GM21529 (cell line): ENCODE data around the gene AGTPBP1.
"Not testable (repeated sequence)": the region's sequence is repeated elsewhere in the genome, so short reads cannot be mapped to it uniquely, and the experiment has no call there.

ENCODE experiments used
- ATAC-seq: cut with Tn5 transposase; IDR thresholded peaks from one replicate; pipeline ENCODE4 v1.9.1; 2021; ENCODE audit not compliant: unreplicated experiment

The AGTPBP1 gene, protein sequence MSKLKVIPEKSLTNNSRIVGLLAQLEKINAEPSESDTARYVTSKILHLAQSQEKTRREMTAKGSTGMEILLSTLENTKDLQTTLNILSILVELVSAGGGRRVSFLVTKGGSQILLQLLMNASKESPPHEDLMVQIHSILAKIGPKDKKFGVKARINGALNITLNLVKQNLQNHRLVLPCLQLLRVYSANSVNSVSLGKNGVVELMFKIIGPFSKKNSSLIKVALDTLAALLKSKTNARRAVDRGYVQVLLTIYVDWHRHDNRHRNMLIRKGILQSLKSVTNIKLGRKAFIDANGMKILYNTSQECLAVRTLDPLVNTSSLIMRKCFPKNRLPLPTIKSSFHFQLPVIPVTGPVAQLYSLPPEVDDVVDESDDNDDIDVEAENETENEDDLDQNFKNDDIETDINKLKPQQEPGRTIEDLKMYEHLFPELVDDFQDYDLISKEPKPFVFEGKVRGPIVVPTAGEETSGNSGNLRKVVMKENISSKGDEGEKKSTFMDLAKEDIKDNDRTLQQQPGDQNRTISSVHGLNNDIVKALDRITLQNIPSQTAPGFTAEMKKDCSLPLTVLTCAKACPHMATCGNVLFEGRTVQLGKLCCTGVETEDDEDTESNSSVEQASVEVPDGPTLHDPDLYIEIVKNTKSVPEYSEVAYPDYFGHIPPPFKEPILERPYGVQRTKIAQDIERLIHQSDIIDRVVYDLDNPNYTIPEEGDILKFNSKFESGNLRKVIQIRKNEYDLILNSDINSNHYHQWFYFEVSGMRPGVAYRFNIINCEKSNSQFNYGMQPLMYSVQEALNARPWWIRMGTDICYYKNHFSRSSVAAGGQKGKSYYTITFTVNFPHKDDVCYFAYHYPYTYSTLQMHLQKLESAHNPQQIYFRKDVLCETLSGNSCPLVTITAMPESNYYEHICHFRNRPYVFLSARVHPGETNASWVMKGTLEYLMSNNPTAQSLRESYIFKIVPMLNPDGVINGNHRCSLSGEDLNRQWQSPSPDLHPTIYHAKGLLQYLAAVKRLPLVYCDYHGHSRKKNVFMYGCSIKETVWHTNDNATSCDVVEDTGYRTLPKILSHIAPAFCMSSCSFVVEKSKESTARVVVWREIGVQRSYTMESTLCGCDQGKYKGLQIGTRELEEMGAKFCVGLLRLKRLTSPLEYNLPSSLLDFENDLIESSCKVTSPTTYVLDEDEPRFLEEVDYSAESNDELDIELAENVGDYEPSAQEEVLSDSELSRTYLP

DNA sequence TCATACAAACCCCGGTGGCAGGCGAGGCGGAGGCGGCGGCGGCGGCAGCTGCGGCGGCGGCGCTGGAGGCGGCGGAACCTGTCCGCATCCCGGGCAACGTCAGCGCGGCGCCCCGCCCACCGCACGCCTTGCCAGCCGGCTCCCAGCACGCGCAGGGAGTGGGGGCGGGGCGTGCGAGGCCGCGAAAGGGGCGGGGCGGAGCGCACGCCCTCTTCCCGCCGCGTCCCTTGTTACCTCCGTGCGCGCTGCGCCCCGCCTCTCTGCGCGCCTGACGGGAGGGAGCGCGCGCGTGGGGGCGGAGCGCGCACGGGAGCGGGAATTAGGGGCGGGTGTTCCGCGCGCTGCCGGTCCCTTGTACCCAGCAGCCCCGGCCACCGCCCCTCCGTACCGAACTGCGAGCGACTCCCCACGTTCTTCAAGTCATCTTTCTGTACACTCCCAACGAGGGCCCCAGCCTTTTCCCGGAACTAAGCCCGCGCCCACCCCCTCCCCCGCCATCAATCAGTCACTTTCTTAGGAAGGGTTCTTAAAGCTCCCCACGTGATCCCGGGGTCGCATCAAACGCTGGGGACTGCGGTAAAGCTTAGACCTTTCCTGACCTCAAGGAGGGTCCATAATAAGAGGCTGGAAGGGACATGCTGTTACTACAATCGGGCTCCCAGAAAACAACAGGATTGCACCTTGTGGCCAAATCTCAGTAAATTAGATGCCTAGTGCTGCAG, at the start of gene AGTPBP1:
AGTPBP1 (minus strand) TSS at position 80 of the 722 bp plus-strand sequence. CDS start 29,421 bp downstream, outside the sequence.
- peak; percentile 75 for ATAC-seq

DNA sequence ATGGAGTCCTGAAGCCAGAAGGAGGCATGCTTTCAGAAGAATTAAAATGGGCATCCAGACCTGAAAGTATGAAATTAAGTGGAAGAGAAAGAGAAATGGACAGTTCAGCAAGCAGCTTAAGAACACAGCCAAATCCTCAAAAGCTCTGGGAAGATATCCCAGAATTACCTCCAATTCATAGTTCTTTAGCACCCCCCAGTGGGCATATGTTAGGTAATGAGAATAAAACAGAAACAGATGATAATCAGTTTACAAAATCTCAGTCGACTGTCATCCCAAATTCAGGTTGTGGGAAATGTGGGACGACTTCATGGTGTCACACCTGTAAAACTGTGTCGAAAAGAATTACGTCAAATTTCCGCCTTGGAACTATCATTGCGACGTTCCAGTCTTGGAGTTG, 44.4 kb upstream of the AGTPBP1 start:
- ATAC-seq, result not testable (repeated sequence)

DNA sequence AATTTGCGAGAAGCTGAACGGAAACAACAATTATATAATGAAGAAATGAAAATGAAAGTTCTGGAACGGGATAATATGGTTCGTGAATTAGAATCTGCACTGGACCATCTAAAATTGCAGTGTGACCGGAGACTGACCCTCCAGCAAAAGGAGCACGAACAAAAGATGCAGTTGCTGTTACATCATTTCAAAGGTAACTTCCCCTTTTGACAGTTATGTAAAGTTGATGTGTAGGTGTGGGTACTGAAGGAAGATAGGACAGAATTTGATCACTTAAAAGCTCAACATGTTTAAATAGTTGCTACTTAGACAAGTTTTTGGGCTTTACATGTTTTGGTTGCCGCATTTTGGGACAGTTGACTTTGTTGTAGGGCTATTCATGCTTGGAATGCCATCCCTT, 32.1 kb upstream of the AGTPBP1 start:
- not testable (repeated sequence) for ATAC-seq

DNA sequence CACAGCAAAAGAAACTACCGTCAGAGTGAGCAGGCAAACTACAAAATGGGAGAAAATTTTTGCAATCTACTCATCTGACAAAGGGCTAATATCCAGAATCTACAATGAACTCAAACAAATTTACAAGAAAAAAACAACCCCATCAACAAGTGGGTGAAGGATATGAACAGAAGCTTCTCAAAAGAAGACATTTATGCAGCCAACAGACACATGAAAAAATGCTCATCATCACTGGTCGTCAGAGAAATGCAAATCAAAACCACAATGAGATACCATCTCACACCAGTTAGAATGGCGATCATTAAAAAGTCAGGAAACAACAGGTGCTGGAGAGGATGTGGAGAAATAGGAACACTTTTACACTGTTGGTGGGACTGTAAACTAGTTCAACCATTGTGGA, 20.0 kb upstream of the AGTPBP1 start:
- ATAC-seq, result not testable (repeated sequence)

DNA sequence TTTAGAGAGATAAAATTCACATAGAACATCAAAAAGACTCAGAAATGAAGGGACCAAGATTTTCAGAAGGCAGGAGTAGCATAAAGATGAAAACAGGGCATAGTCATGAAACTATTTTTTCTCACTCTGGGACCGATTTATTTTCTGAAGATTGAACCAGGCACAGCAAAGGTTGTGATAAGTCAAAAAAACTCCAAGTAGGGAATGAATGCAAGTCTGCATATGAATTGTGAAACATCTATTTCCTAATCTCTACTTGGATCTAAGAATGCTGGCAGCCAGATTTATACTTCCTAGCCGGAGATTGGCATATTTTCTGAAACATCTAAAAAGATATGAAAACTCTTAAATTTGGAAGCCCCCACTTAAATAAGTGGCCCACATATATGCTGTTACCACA, 16.0 kb upstream of the AGTPBP1 start:
- not testable (repeated sequence) for ATAC-seq

DNA sequence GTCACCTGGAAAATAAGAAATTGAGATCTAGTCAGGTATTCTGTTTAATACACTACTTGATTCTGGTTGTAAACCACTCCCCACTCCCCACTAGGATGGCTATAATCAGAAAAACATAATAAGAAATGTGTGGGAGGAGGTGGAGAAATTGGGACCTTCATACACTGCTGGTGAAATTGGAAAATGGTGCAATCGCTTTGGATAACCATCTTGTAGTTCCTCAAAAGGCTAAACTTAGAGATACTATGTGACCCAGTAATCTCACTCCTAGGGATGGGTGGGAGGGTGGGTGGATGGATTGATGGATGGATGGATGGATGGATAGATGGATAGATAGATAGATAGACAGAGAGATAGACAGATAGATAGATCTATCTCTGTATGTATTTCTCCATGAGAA, 14.5 kb upstream of the AGTPBP1 start:
- not testable (repeated sequence) for ATAC-seq

DNA sequence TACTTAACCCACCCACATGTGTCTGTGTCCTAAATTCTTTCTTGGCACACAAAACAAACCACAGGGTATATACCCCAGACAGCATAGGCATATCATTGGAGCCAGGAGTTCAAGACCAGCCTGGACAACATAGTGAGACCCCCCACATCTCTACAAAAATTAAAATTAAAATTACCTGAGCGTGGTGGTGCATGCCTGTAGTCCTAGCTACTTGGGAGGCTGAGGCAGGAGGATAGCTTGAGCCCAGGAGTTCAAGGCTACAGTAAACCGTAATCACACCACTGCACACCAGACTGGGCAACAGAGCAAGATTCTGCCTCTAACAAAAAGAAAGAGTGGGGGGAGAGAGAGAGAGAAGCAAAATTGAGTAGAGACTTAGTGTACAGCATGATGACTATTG, 4.6 kb upstream of the AGTPBP1 start:
- ATAC-seq, result no peak

DNA sequence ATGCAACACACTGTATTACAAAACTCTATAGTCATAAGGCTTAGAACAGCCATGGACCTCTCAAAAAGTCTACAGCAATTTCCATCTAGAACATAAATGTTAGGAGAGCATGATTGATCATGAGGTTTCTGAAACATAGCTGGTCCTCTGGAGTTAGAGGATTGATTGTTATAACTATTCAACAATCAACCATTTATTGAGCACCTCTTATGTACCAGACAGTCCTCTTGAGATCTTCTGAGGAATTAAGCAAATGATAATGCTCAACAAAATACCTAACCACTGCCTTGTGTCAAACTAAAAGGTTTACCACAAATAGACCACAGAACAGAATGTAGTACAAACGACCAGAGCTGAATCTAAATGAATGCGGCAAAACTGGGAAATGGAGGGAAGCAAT, 3.4 kb upstream of the AGTPBP1 start:
- ATAC-seq, result no peak

DNA sequence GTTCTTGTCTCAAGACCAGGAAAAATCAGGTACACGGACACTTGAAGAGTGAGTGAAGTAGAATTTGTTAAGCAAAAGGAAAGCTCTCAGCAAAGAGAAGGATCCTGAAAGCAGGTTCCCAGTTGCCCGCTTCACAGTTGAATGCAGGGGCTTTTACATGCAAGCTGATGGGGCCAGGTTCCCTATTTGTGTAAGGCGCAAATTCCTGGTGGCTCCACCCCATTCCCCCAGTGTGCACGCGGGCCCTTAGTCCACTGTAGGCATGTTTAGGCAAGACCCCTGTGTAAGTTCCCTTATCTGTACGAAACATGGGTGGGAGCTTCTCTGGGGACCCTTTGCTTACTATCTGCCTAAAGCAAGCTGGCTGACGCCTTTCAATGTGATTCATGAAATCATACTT, 2.7 kb upstream of the AGTPBP1 start:
- no peak for ATAC-seq

DNA sequence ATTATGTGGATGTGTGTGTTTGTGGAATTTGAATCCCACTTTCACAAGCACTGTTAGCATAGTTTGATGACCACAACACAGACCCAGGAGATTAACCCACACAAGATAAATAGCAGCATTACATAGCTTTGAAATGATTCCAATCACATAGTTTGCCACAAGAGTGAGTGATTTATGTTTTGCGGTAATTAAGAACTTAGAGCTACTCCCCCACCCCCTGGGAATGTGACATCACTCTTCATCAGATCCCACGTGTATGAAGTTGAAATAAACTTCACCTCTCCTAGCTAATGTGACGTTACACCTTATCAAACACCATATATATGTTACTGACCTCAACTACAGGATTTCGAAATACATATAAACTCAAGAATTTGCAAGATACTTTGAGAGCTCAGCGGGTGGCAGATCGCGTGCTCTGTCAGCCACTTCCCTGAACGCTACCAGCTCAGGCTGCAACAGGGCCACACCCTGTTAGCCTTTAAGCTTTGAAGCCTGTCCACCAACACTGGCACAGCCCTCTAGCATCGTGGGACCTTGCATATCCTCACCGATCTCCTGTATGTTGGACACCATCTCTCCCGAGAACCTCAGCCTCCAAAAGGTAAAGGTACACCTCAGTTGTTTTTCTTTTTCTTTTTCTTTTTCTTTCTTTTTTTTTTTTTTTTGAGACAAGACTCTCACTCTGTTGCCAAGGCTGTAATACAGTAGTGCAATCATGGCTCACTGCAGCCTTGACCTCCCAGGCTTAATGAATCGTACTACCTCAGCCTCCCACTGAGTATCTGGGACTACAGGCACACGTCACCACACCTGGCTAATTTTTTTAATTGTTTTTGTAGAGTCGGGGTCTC, 1.7 kb upstream of the AGTPBP1 start:
- no peak for ATAC-seq

DNA sequence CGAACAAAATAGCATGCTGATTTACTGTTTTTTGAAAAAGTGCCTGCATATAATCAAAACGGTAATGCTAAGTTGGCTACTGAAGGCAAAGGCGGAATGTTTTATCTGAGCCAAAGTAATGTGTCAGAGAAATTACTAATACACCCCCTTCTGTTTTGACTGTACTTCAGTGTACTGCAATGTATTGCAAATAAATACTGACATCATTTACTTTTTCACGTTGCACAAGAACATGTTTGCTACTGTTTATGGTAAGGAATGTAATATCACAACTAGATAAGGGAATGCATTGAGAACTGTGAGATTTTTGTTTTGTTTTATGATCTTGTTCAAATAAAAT, 813 bp upstream of the AGTPBP1 start:
- ATAC-seq, result no peak

DNA sequence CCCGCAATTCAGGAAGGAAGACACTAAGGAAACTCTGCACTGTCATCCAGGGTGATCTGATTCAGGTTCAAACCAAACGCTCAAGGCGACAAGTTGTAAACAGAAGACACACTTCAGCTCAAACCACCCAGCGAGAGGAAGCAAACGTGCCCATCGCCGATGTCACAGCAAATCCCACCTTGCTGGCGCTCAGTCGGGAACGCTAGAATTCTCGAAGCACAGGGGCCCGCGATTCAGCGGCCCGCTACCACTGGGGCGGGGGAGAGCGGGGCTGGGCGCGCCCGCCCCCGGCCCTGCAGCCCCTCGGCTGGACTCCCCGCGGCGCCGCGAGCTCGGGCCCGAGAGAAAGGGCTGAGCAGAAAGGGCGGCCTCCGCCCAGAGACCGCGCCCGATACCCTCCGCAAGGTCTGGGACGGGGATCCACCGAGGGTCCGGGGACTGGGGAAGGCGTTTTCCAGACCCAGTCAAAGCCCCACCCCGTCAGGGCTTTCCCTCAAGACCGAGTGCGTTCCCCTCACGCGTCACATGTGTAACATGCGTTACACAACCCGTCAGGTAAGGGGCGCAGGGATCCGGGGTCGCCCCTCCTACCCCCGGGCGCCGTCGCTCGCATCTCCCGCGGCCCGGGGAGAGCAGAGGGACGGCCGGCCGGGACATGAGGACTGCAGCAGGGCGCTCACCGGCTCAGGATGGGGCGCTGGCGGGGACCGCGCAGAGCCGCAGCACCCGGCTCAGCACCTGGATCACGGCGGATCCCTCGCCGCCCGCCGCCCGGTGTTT, 469 bp downstream of the AGTPBP1 start:
- peak; percentile 47 for ATAC-seq

DNA sequence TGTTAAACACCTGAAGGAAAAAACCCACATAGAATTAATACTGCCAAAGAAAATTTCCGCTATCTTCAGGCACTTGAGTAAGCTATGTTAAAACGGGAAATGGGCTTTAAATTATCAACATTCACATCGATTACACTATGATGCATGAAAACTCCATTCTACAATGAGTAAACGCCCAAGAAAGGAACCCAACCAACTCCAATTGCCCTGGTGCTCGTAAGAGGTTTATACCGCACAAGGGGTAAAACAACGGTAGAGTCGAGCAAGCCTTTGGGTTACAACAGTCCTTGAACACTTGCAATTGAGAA, 1.0 kb downstream of the AGTPBP1 start:
- no peak for ATAC-seq

DNA sequence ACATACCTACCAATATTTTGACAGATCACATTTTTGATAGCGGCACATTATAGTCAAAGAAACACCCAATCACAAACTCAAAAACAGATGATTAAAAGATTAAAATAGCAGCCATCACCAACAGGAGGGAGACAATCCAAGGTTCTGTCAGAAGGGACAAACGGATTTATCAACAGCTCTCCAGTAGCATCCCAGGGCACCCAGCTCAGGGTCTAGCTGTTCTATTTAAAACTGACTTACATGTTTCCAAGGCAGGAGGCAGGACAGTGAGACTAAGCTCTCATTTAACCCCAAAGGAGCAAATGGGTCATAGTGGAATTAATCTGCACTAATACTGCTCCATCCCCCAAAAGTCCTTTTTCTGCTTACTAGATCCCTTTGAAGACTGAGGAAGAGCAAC, 3.2 kb downstream of the AGTPBP1 start:
- no peak for ATAC-seq

DNA sequence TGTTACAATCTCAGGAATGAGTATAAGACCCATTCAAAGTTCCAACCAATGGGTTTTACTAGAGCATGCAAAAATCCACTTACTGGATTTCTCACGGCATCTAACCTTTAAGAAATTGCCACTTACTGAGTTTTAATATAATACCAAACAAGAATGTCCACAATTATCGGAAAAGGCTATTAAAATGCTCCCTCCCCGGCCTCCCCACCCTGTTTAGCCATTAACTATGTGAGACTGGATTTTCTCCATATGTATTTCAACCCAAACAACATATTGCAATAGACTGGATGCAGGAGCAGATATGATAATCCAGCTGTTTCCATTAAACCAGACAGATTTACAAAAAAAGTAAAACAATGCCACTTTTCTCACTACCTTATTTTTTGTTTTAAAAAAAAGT, 4.1 kb downstream of the AGTPBP1 start:
- no peak for ATAC-seq

DNA sequence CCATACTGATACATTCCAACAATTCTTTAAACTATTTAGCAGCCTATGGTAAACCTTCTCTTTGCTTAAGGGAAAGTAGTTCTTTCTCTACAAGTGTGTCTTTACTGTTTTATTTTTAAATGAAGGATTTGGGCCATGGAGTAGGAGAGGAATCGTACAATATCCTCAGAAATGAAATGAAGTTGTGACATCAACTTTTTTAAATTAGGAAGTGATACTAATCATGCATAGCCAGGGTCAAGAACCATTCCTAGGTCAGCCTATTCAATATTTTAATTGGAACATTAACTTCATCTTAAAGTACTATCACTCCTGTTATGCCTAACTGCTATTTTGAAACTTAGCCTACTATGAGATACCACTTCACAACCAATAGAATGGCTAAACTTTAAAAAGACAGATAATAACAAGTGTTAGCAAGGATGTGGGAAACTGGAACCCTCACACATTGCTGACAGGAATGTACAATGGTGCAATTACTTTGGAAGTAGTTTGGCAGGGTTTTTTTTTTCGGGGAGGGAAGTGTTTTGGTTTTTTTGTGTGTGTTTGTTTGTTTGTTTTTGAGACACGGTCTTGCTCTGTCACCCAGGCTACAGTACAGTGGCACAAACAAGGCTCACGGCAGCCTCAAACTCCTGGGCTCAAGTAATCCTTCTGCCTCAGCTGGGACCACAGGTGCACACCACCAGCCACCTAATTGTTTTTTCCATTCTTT, 10.7 kb downstream of the AGTPBP1 start:
- ATAC-seq, result no peak

DNA sequence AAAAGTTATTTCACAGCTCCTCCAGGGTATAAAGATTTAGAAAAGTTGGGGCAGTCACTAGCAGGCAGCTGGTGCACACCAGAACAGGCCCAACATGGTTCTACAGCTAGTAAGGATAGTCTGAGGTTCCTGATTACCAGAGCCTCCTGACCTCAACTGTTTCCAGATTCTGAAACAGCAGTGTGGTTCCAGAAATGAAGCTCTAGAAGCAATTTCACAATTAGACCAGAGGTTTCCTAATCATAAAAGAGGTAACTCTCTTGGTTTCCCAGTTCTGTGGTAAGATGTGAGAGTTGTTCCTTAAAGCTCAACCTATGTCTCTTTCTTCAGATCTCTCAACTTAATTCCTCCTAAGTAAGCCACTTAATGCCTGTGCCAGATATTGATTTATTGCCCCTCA, 11.9 kb downstream of the AGTPBP1 start:
- peak; percentile 58 for ATAC-seq

DNA sequence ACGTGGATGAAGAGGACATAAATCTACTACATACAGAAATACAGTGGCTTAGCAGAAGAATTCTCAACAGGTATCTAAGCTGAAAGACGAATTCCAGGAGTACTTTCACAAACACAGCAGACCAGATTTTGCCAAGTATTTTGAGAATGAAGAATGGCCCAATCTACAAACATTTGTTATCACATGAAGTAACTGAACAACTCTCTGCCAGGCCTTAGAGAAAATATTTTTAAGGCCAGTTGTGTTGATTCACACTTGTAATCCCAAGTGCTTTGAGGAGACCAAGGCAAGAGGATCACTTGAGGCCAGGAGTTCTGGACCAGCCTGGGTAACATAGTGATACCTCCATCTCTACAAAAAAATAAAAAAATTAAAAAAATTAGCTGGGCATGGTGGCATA, 14.3 kb downstream of the AGTPBP1 start:
- ATAC-seq, result no peak

DNA sequence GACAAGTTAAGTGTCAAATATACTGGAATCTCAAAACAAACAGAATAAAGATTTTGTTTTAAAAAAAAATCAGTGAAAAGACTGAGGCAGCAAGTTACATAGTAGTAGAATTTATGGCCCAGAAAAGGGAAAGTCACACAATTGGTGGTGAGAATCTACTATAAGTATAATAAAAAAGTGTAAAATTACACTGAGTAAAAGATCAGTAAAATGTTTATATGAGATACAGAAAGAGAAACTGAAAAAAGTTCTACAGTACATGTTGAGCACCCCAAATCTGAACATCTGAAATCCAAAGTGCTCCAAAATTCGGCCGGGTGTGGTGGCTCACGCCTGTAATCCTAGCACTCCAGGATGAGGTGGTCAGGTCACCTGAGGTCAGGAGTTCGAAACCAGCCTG, 15.0 kb downstream of the AGTPBP1 start:
- ATAC-seq, result no peak
